HT1080 (cell line): ENCODE results near the gene OTUB2. TPM values are rescaled to one million over a fixed set of nuclear protein-coding genes. Genes with fewer than 3 reads are reported as not detected.

ENCODE experiments used
- total RNA-seq: library from RNA; depleted of rRNA; stranded (reverse); fragments of >200 nt; shearing (Covaris generic); gene quantifications from 2 replicates; pipeline ENCODE4 v1.2.3, GENCODE V29; 2014; rRNA removed

The OTUB2 gene
- total RNA-seq, 1 experiment from 2014 or later = 2.8 TPM

Other genes with a start within 250 kb of the OTUB2 start
- gene PRIMA1, start 237.9 kb upstream of the OTUB2 start, total RNA-seq = 0.18 TPM in 1 of 2 replicates, not detected in the other
- gene FAM181A, start 99.0 kb upstream of the OTUB2 start, total RNA-seq = not detected in 2 replicates
- gene ASB2, start 49.8 kb upstream of the OTUB2 start, total RNA-seq = not detected in 2 replicates
- gene CCDC197, start 29.0 kb upstream of the OTUB2 start, total RNA-seq = not detected in 2 replicates
- gene DDX24, start 54.9 kb downstream of the OTUB2 start, total RNA-seq = 180 and 197 TPM in 2 replicates
- gene IFI27L1, start 55.0 kb downstream of the OTUB2 start, total RNA-seq = 15.4 and 21.2 TPM in 2 replicates
- gene IFI27, start 84.4 kb downstream of the OTUB2 start, total RNA-seq = 6.2 and 8.4 TPM in 2 replicates
- gene IFI27L2, start 103.3 kb downstream of the OTUB2 start, total RNA-seq = 35.8 and 57.6 TPM in 2 replicates
- 2.0 and 8.8 TPM in 2 replicates for gene PPP4R4, start 148.0 kb downstream of the OTUB2 start, total RNA-seq